Measurements from ENCODE around the gene ATG2B.

ATG2B gene

GRCh38 chr14:96265383-96266095 lies 97.6 kb downstream of the ATG2B start:
- H3K4me3 ChIP-seq (ENCODE audit: low read depth, low read length) = no peak overlapping the region
- no peak for TF ChIP-seq CTCF (IDR thresholded peaks at IDR 0.05; ENCODE audit: insufficient read depth, low read length, missing control alignments)
- ChIA-PET CTCF (interaction anchor here (0.6 to 9.1 kb wide), 5 partner anchors 8 to 267 kb away, joined by 3 to 111 read pairs (median 20); partner anchors contain the start of gene BDKRB1), POLR2A (no interaction called here)
- no peak for DNase-seq (ENCODE audit: low read depth, low spot score)

GRCh38 chr14:96264853-96265252 lies 98.3 kb downstream of the ATG2B start:
- TF ChIP-seq CTCF (IDR thresholded peaks at IDR 0.05; ENCODE audit: insufficient read depth, low read length, missing control alignments) = peak; percentile 54
- CTCF ChIA-PET = interaction anchor here (2.9 to 9.1 kb wide), 3 partner anchors 8 to 161 kb away, joined by 20 to 111 read pairs (median 98); partner anchors contain the start of gene BDKRB1
- no peak overlapping the region for H3K4me3 ChIP-seq (ENCODE audit: low read depth, low read length)
- POLR2A ChIA-PET = no interaction called here
- DNase-seq (ENCODE audit: low read depth, low spot score) = no peak

- ChIA-PET POLR2A (no interaction called here), CTCF (interaction anchor here (2.9 to 9.1 kb wide), 3 partner anchors 8 to 161 kb away, joined by 20 to 111 read pairs (median 98); partner anchors contain the start of gene BDKRB1)
- TF ChIP-seq CTCF (IDR thresholded peaks at IDR 0.05; ENCODE audit: insufficient read depth, low read length, missing control alignments) = no peak
- no peak for DNase-seq (ENCODE audit: low read depth, low spot score)
- H3K4me3 ChIP-seq (ENCODE audit: low read depth, low read length) = no peak overlapping the region
These were observed 99.0 kb downstream of the ATG2B start for GRCh38 chr14:96264200-96264553.

- no peak for TF ChIP-seq CTCF (IDR thresholded peaks at IDR 0.05; ENCODE audit: insufficient read depth, low read length, missing control alignments)
- H3K4me3 ChIP-seq (ENCODE audit: low read depth, low read length) = no peak overlapping the region
- no peak for DNase-seq (ENCODE audit: low read depth, low spot score)
- ChIA-PET POLR2A (interaction anchor here (0.6 to 1.1 kb wide), 2 partner anchors 10 to 42 kb away, joined by 3 to 4 read pairs; no protein-coding TSS in a partner anchor), CTCF (interaction anchor here (1.0 to 9.1 kb wide), 3 partner anchors 10 to 160 kb away, joined by 3 to 111 read pairs (median 98); no protein-coding TSS in a partner anchor)
These were observed 99.6 kb downstream of the ATG2B start for GRCh38 chr14:96263347-96264199.

GRCh38 chr14:96261772-96262655 lies 101.1 kb downstream of the ATG2B start:
- no peak overlapping the region for H3K4me3 ChIP-seq (ENCODE audit: low read depth, low read length)
- ChIA-PET CTCF (interaction anchor here (0.9 to 9.1 kb wide), 7 partner anchors 9 to 268 kb away, joined by 3 to 111 read pairs (median 3); no protein-coding TSS in a partner anchor), POLR2A (no interaction called here)
- no peak for DNase-seq (ENCODE audit: low read depth, low spot score)
- TF ChIP-seq CTCF (IDR thresholded peaks at IDR 0.05; ENCODE audit: insufficient read depth, low read length, missing control alignments) = peak; percentile 28

Data from AG04449 (cell line).